Ecto neural progenitor cell (in vitro differentiated cells): Measurements from ENCODE around the gene HS1BP3.

Experiments
- DNase-seq: peaks from one replicate; pipeline ENCODE4 v3.0.0-alpha.2; 2018; ENCODE audit warnings: low spot score

HS1BP3 gene

GRCh38 chr2:20663196-20664070 is 12.5 kb upstream of the HS1BP3 start:
- peak; percentile 39 for DNase-seq

- DNase-seq, result peak; percentile 41
These were observed 11.5 kb upstream of the HS1BP3 start for GRCh38 chr2:20662308-20662937.

- DNase-seq, result peak; percentile 85
These were observed 10.8 kb upstream of the HS1BP3 start for GRCh38 chr2:20661421-20662307.

- DNase-seq, result no peak
These were observed 9.9 kb upstream of the HS1BP3 start for GRCh38 chr2:20660506-20661420.

GRCh38 chr2:20657522-20658235 is 6.8 kb upstream of the HS1BP3 start:
- DNase-seq, result no peak

- DNase-seq, result no peak
These were observed 5.7 kb upstream of the HS1BP3 start for GRCh38 chr2:20656561-20656960.

- DNase-seq, result no peak
These were observed 3.6 kb upstream of the HS1BP3 start for GRCh38 chr2:20654535-20654813.

GRCh38 chr2:20653695-20654534 is 3.0 kb upstream of the HS1BP3 start:
- no peak for DNase-seq

- no peak for DNase-seq
These were observed 2.0 kb upstream of the HS1BP3 start for GRCh38 chr2:20652673-20653575.

- no peak for DNase-seq
These were observed 1.2 kb upstream of the HS1BP3 start for GRCh38 chr2:20652141-20652540.

- DNase-seq, result no peak
These were observed 817 bp upstream of the HS1BP3 start for GRCh38 chr2:20651731-20652099.

GRCh38 chr2:20650393-20650876 is 463 bp downstream of the HS1BP3 start:
- no peak for DNase-seq

GRCh38 chr2:20649976-20650375 is 922 bp downstream of the HS1BP3 start:
- no peak for DNase-seq

- no peak for DNase-seq
These were observed 1.3 kb downstream of the HS1BP3 start for GRCh38 chr2:20649576-20649975.

GRCh38 chr2:20648831-20649230 is 2.1 kb downstream of the HS1BP3 start:
- DNase-seq, result no peak

GRCh38 chr2:20648206-20648605 is 2.7 kb downstream of the HS1BP3 start:
- DNase-seq, result no peak

- no peak for DNase-seq
These were observed 3.2 kb downstream of the HS1BP3 start for GRCh38 chr2:20647738-20648137.

- DNase-seq, result no peak
These were observed 3.7 kb downstream of the HS1BP3 start for GRCh38 chr2:20647211-20647610.

GRCh38 chr2:20646446-20646845 is 4.5 kb downstream of the HS1BP3 start:
- DNase-seq, result no peak
